Upper lobe of left lung (tissue), 4 donors: ENCODE data around the gene RFC4.

Experiments
- EP300 ChIP-seq, 4 donors: sonication (generic); formaldehyde crosslinking; IDR thresholded peaks; one replicate each; pipeline ENCODE4 v1.5.1; 2017; ENCODE audit warnings: antibody characterized with exemption in 4 of 4, control low read depth in 2 of 4
- POLR2AphosphoS5 ChIP-seq, 2 donors: sonication (generic); formaldehyde crosslinking; IDR thresholded peaks; one replicate each; pipeline ENCODE4 v1.5.1; 2017; ENCODE audit warnings: antibody characterized with exemption in 2 of 2
- TF ChIP-seq, protein P1 (sequence below), 6 experiments: fragments of 450-650 bp in 4 of 6; fragments of 200-600 bp in 2 of 6; sonication (generic) in 2 of 6; IDR thresholded peaks; one replicate each; pipeline ENCODE4 v1.5.1; 2016 to 2019; ENCODE audit warnings: antibody characterized with exemption in 6 of 6

DNA sequence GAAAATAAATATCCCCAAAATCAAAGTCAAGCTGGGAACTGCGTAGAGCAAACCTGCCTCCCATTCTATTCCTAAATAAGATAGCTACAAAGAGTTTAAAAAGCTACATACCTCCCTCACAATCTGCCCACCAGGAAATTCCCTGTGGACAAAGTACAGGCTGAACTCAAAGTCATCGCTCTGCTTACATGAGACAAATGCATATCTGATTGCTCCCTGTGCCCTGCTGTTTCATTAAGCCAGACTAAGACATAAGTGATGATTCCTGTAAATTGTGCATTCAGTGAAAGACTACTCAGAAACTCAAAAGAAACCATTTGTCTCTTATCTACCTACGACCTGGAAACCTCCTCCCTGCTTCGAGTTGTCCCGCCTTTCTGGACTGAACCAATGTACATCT, 51.4 kb downstream of the RFC4 start:
- no peak for TF ChIP-seq POLR2AphosphoS5 (IDR thresholded peaks at IDR 0.05)
- TF ChIP-seq, protein P1, sequence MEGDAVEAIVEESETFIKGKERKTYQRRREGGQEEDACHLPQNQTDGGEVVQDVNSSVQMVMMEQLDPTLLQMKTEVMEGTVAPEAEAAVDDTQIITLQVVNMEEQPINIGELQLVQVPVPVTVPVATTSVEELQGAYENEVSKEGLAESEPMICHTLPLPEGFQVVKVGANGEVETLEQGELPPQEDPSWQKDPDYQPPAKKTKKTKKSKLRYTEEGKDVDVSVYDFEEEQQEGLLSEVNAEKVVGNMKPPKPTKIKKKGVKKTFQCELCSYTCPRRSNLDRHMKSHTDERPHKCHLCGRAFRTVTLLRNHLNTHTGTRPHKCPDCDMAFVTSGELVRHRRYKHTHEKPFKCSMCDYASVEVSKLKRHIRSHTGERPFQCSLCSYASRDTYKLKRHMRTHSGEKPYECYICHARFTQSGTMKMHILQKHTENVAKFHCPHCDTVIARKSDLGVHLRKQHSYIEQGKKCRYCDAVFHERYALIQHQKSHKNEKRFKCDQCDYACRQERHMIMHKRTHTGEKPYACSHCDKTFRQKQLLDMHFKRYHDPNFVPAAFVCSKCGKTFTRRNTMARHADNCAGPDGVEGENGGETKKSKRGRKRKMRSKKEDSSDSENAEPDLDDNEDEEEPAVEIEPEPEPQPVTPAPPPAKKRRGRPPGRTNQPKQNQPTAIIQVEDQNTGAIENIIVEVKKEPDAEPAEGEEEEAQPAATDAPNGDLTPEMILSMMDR (IDR thresholded peaks at IDR 0.05), result no peak
- no peak for TF ChIP-seq EP300 (IDR thresholded peaks at IDR 0.05)
